ENCODE results near the gene CORO1C. TPM values are rescaled to one million over a fixed set of nuclear protein-coding genes. Genes with fewer than 3 reads are reported as not detected.
A peak's percentile ranks its signal among the peaks of the same experiment; 100 is the strongest.

CORO1C gene
- total RNA-seq, 2 experiments from 2014 or later = 66.3 to 69.2 TPM

- Mint-ChIP-seq H3K4me3 (no peak overlapping the region), H3K27me3 (ENCODE audit: low read depth) (peaks cover 9% of the 10 kb centered on the region), H3K9me3 (ENCODE audit: insufficient read depth) (no peaks in the 10 kb centered on the region), H3K36me3 (ENCODE audit: low read depth) (peaks cover 2% of the 10 kb centered on the region), H3K27ac (peak overlapping the region; percentile 34), H3K4me1 (ENCODE audit: low read depth) (peaks cover 2% of the 10 kb centered on the region)
- POLR2A ChIA-PET = no interaction called here
- ATAC-seq (no peak), DNase-seq (no peak)
- CTCF ChIA-PET = interaction anchor here (1.9 kb wide), 1 partner anchor 10 kb away, joined by 7 read pairs; no protein-coding TSS in a partner anchor
Measured at GRCh38 chr12:108607981-108608600, 123.2 kb downstream of the CORO1C start.

- Mint-ChIP-seq H3K27me3 (ENCODE audit: low read depth) (peaks cover 9% of the 10 kb centered on the region), H3K4me3 (no peak overlapping the region), H3K36me3 (ENCODE audit: low read depth) (peaks cover 2% of the 10 kb centered on the region), H3K27ac (no peak overlapping the region), H3K4me1 (ENCODE audit: low read depth) (no peaks in the 10 kb centered on the region), H3K9me3 (ENCODE audit: insufficient read depth) (no peaks in the 10 kb centered on the region)
- ATAC-seq (peak; percentile 36), DNase-seq (no peak)
- ChIA-PET POLR2A (no interaction called here), CTCF (interaction anchor here (1.1 kb wide), 1 partner anchor 11 kb away, joined by 7 read pairs; no protein-coding TSS in a partner anchor)
Measured at GRCh38 chr12:108606492-108606891, 124.8 kb downstream of the CORO1C start.

- ATAC-seq = no peak
- H3K36me3 Mint-ChIP-seq (ENCODE audit: low read depth) = peaks cover 2% of the 10 kb centered on the region
- ChIA-PET CTCF (interaction anchor here (1.1 kb wide), 1 partner anchor 12 kb away, joined by 7 read pairs; no protein-coding TSS in a partner anchor), POLR2A (no interaction called here)
- H3K9me3 Mint-ChIP-seq (ENCODE audit: insufficient read depth) = no peaks in the 10 kb centered on the region
- no peaks in the 10 kb centered on the region for H3K4me1 Mint-ChIP-seq (ENCODE audit: low read depth)
- no peak for DNase-seq
- peak overlapping the region; percentile 83 for H3K27ac Mint-ChIP-seq
- peak overlapping the region; percentile 54 for H3K4me3 Mint-ChIP-seq
- peaks cover 9% of the 10 kb centered on the region for H3K27me3 Mint-ChIP-seq (ENCODE audit: low read depth)
Measured at GRCh38 chr12:108605690-108606406, 125.5 kb downstream of the CORO1C start.

- POLR2A ChIA-PET = interaction anchor here (0.9 to 1.4 kb wide), 3 partner anchors 12 to 28 kb away, joined by 3 to 4 read pairs (median 3); partner anchors contain the start of gene SELPLG
- H3K27ac Mint-ChIP-seq = peak overlapping the region; percentile 83
- ATAC-seq = peak; percentile 29
Measured at GRCh38 chr12:108605000-108605689, 126.2 kb downstream of the CORO1C start.

GRCh38 chr12:108604208-108604941 is 126.9 kb downstream of the CORO1C start:
- no peaks in the 10 kb centered on the region for H3K4me1 Mint-ChIP-seq (ENCODE audit: low read depth)
- ChIA-PET CTCF (interaction anchor here (1.0 to 1.8 kb wide), 2 partner anchors 13 to 34 kb away, joined by 4 to 10 read pairs; no protein-coding TSS in a partner anchor), POLR2A (interaction anchor here (0.9 to 1.4 kb wide), 3 partner anchors 13 to 29 kb away, joined by 3 to 4 read pairs (median 3); partner anchors contain the start of gene SELPLG)
- no peak overlapping the region for H3K4me3 Mint-ChIP-seq
- no peak overlapping the region for H3K27ac Mint-ChIP-seq
- H3K27me3 Mint-ChIP-seq (ENCODE audit: low read depth) = peaks cover 9% of the 10 kb centered on the region
- H3K9me3 Mint-ChIP-seq (ENCODE audit: insufficient read depth) = no peaks in the 10 kb centered on the region
- no peak for ATAC-seq
- H3K36me3 Mint-ChIP-seq (ENCODE audit: low read depth) = peaks cover 2% of the 10 kb centered on the region
- DNase-seq = no peak

More at GRCh38 chr12:108605000-108605689, 126.2 kb downstream of the CORO1C start:
- CTCF ChIA-PET = interaction anchor here (1.0 to 1.8 kb wide), 2 partner anchors 13 to 35 kb away, joined by 4 to 10 read pairs; no protein-coding TSS in a partner anchor
- H3K4me3 Mint-ChIP-seq = peak overlapping the region; percentile 54
- no peak for DNase-seq
- no peaks in the 10 kb centered on the region for H3K9me3 Mint-ChIP-seq (ENCODE audit: insufficient read depth)
- H3K27me3 Mint-ChIP-seq (ENCODE audit: low read depth) = peaks cover 9% of the 10 kb centered on the region
- H3K36me3 Mint-ChIP-seq (ENCODE audit: low read depth) = peaks cover 2% of the 10 kb centered on the region
- no peaks in the 10 kb centered on the region for H3K4me1 Mint-ChIP-seq (ENCODE audit: low read depth)

GRCh38 chr12:108603743-108604142 is 127.6 kb downstream of the CORO1C start:
- no peak overlapping the region for H3K4me3 Mint-ChIP-seq
- no peak overlapping the region for H3K27ac Mint-ChIP-seq
- DNase-seq (no peak), ATAC-seq (no peak)
- peaks cover 2% of the 10 kb centered on the region for H3K36me3 Mint-ChIP-seq (ENCODE audit: low read depth)
- no peaks in the 10 kb centered on the region for H3K9me3 Mint-ChIP-seq (ENCODE audit: insufficient read depth)
- H3K27me3 Mint-ChIP-seq (ENCODE audit: low read depth) = peaks cover 9% of the 10 kb centered on the region
- CTCF ChIA-PET = interaction anchor here (1.8 kb wide), 1 partner anchor 14 kb away, joined by 10 read pairs; no protein-coding TSS in a partner anchor
- no peaks in the 10 kb centered on the region for H3K4me1 Mint-ChIP-seq (ENCODE audit: low read depth)
- POLR2A ChIA-PET = no interaction called here

- ATAC-seq (no peak), DNase-seq (no peak)
- H3K27ac Mint-ChIP-seq = no peak overlapping the region
- peaks cover 2% of the 10 kb centered on the region for H3K36me3 Mint-ChIP-seq (ENCODE audit: low read depth)
- H3K4me3 Mint-ChIP-seq = no peak overlapping the region
- no peaks in the 10 kb centered on the region for H3K9me3 Mint-ChIP-seq (ENCODE audit: insufficient read depth)
- no peaks in the 10 kb centered on the region for H3K4me1 Mint-ChIP-seq (ENCODE audit: low read depth)
- peaks cover 9% of the 10 kb centered on the region for H3K27me3 Mint-ChIP-seq (ENCODE audit: low read depth)
- POLR2A ChIA-PET = no interaction called here
- CTCF ChIA-PET = interaction anchor here (1.8 kb wide), 1 partner anchor 15 kb away, joined by 10 read pairs; no protein-coding TSS in a partner anchor
Measured at GRCh38 chr12:108602976-108603704, 128.2 kb downstream of the CORO1C start.

- no peak overlapping the region for H3K4me3 Mint-ChIP-seq
- DNase-seq (no peak), ATAC-seq (no peak)
- no peak overlapping the region for H3K27ac Mint-ChIP-seq
- H3K9me3 Mint-ChIP-seq (ENCODE audit: insufficient read depth) = no peaks in the 10 kb centered on the region
- CTCF ChIA-PET = no interaction called here
- peaks cover 2% of the 10 kb centered on the region for H3K36me3 Mint-ChIP-seq (ENCODE audit: low read depth)
- POLR2A ChIA-PET = no interaction called here
- no peaks in the 10 kb centered on the region for H3K4me1 Mint-ChIP-seq (ENCODE audit: low read depth)
- peaks cover 9% of the 10 kb centered on the region for H3K27me3 Mint-ChIP-seq (ENCODE audit: low read depth)
Measured at GRCh38 chr12:108602209-108602705, 129.1 kb downstream of the CORO1C start.

- Mint-ChIP-seq H3K36me3 (ENCODE audit: low read depth) (peaks cover 2% of the 10 kb centered on the region), H3K27ac (no peak overlapping the region), H3K27me3 (ENCODE audit: low read depth) (peaks cover 9% of the 10 kb centered on the region), H3K4me1 (ENCODE audit: low read depth) (no peaks in the 10 kb centered on the region), H3K9me3 (ENCODE audit: insufficient read depth) (no peaks in the 10 kb centered on the region), H3K4me3 (no peak overlapping the region)
- ATAC-seq = no peak
- DNase-seq = no peak
- ChIA-PET CTCF (interaction anchor here (2.1 kb wide), 1 partner anchor 17 kb away, joined by 12 read pairs; no protein-coding TSS in a partner anchor), POLR2A (interaction anchor here (0.6 kb wide), 1 partner anchor 29 kb away, joined by 3 read pairs; no protein-coding TSS in a partner anchor)
Measured at GRCh38 chr12:108600702-108601007, 130.7 kb downstream of the CORO1C start.

GRCh38 chr12:108599948-108600701 is 131.2 kb downstream of the CORO1C start:
- DNase-seq (no peak), ATAC-seq (no peak)
- POLR2A ChIA-PET = interaction anchor here (0.6 kb wide), 1 partner anchor 29 kb away, joined by 3 read pairs; no protein-coding TSS in a partner anchor
- H3K27ac Mint-ChIP-seq = no peak overlapping the region
- no peaks in the 10 kb centered on the region for H3K4me1 Mint-ChIP-seq (ENCODE audit: low read depth)
- peaks cover 5% of the 10 kb centered on the region for H3K27me3 Mint-ChIP-seq (ENCODE audit: low read depth)
- CTCF ChIA-PET = interaction anchor here (2.1 kb wide), 1 partner anchor 18 kb away, joined by 12 read pairs; no protein-coding TSS in a partner anchor
- H3K36me3 Mint-ChIP-seq (ENCODE audit: low read depth) = no peaks in the 10 kb centered on the region
- no peaks in the 10 kb centered on the region for H3K9me3 Mint-ChIP-seq (ENCODE audit: insufficient read depth)
- H3K4me3 Mint-ChIP-seq = no peak overlapping the region
